Endothelial cell of umbilical vein (primary cell): Measurements from ENCODE around the gene BTN1A1.

Source experiments
- CTCF ChIP-seq, 2 donors: IDR thresholded peaks; 1 replicate in 1 of 2; 2 replicates in 1 of 2; pipeline ENCODE4 v1.5.1; 2011; ENCODE audit warnings: low read length in 2 of 2, mild to moderate bottlenecking in 2 of 2, moderate library complexity in 2 of 2, control low read depth in 1 of 2, inconsistent platforms in 1 of 2, low read depth in 1 of 2; ENCODE audit not compliant: insufficient read depth in 1 of 2; ENCODE audit errors: extremely low read depth in 1 of 2
- EZH2 ChIP-seq: IDR thresholded peaks from 2 replicates; pipeline ENCODE4 v1.6.1; 2012; ENCODE audit warnings: borderline replicate concordance, low read depth, mild to moderate bottlenecking, moderate library complexity, low read length, inconsistent platforms; ENCODE audit not compliant: severe bottlenecking
- FOS ChIP-seq: IDR thresholded peaks from 2 replicates; pipeline ENCODE4 v1.6.1; 2011; ENCODE audit warnings: mild to moderate bottlenecking, low read length, moderate library complexity, borderline replicate concordance; ENCODE audit not compliant: insufficient read depth
- GATA2 ChIP-seq: IDR thresholded peaks from 2 replicates; pipeline ENCODE4 v1.7.0; 2011; ENCODE audit warnings: low read depth, mild to moderate bottlenecking, moderate library complexity, mixed read lengths, low read length; ENCODE audit not compliant: insufficient read length, insufficient read depth
- POLR2A ChIP-seq: IDR thresholded peaks from 2 replicates; pipeline ENCODE4 v1.6.1; 2012; ENCODE audit warnings: low read depth, mild to moderate bottlenecking, control low read depth, low read length
- POLR2AphosphoS5 ChIP-seq: IDR thresholded peaks from 2 replicates; pipeline ENCODE4 v1.6.1; 2012; ENCODE audit warnings: low read depth, mild to moderate bottlenecking, control low read depth, low read length, moderate library complexity; ENCODE audit not compliant: insufficient read depth

GRCh38 chr6:26526928-26527327, 26.8 kb downstream of the BTN1A1 start:
- TF ChIP-seq CTCF (IDR thresholded peaks at IDR 0.05; ENCODE audit: extremely low read depth in 1 of 2, insufficient read depth in 1 of 2, low read depth in 1 of 2, low read length in 2 of 2) (no peak), EZH2 (no peak), POLR2AphosphoS5 (no peak), POLR2A (no peak), GATA2 (no peak), FOS (no peak)
